ENCODE results near the gene ERCC5. TPM values are rescaled to one million over a fixed set of nuclear protein-coding genes. Genes with fewer than 3 reads are reported as not detected.

ERCC5 gene
- polyA plus RNA-seq, 6 donors from 2014 or later = 14.3 to 37.4 (median 29.6) TPM

- ATAC-seq (ENCODE audit: low read depth in 2 of 2) (no peak), DNase-seq (no peak)
- Mint-ChIP-seq H3K27ac (peak overlapping the region in 2 of 6 donors; percentile 22 to 79), H3K36me3 (peaks cover 6 to 26% of the 10 kb centered on the region in 2 donors), H3K4me1 (peaks cover 33 to 38% (median 34%) of the 10 kb centered on the region in 3 donors), H3K27me3 (no peaks in the 10 kb centered on the region), H3K9me3 (no peaks in the 10 kb centered on the region), H3K4me3 (no peak overlapping the region)
Observed at GRCh38 chr13:102852556-102852955, 6.7 kb downstream of the ERCC5 start.

DNA sequence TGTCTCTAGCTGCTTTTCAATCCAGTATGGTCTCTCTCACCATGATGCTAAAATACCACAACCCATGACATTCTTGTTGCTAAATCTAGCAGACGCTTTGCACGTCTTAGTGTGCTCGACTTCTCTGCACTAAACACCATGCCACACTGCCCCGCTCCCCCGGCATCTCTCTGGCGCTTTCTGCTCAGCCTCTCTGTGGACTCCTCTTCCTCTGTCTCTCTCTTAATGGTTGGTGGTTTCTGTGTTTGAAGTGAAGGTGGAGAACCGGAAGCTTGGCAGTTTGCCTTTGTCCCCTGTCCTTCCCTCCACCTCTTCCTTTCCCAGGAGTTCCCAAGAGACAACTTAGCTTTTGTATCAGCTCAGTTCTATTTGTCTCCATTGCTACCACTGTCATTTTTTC is 8.8 kb downstream of the ERCC5 start:
- Mint-ChIP-seq H3K9me3 (no peaks in the 10 kb centered on the region), H3K27ac (peak overlapping the region in 5 of 6 donors; percentile 29 to 90 (median 79)), H3K27me3 (no peaks in the 10 kb centered on the region), H3K4me3 (no peak overlapping the region), H3K36me3 (peaks cover 19 to 28% of the 10 kb centered on the region in 2 donors), H3K4me1 (peaks cover 24 to 25% (median 25%) of the 10 kb centered on the region in 3 donors)
- no peak for DNase-seq
- ATAC-seq (ENCODE audit: low read depth in 2 of 2) = no peak

GRCh38 chr13:102856557-102856956 is 10.7 kb downstream of the ERCC5 start:
- Mint-ChIP-seq H3K27ac (peak overlapping the region in 1 of 6 donors; percentile 88), H3K4me3 (no peak overlapping the region), H3K4me1 (peaks cover 13 to 16% (median 13%) of the 10 kb centered on the region in 3 donors), H3K27me3 (no peaks in the 10 kb centered on the region), H3K9me3 (no peaks in the 10 kb centered on the region), H3K36me3 (peaks cover 26 to 33% of the 10 kb centered on the region in 2 donors)
- ATAC-seq (ENCODE audit: low read depth in 2 of 2) (no peak), DNase-seq (no peak)

DNA sequence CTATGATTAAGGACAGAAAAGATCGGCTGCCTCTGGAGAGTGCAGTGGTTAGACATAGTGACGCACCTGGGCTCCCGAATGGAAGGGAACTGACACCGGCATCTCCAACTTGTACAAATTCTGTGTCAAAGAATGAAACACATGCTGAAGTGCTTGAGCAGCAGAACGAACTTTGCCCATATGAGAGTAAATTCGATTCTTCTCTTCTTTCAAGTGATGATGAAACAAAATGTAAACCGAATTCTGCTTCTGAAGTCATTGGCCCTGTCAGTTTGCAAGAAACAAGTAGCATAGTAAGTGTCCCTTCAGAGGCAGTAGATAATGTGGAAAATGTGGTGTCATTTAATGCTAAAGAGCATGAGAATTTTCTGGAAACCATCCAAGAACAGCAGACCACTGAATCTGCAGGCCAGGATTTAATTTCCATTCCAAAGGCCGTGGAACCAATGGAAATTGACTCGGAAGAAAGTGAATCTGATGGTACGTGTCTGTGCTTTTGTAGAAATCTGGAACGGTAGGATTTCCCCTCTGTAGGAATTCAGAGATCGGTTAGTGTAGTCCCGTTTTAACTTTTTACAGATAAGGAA is 16.9 kb downstream of the ERCC5 start:
- H3K27ac Mint-ChIP-seq = peak overlapping the region in 2 of 6 donors; percentile 45 to 53
- no peak overlapping the region for H3K4me3 Mint-ChIP-seq
- ATAC-seq (ENCODE audit: low read depth in 2 of 2) (no peak), DNase-seq (no peak)
- peaks cover 11 to 20% (median 17%) of the 10 kb centered on the region in 3 donors for H3K4me1 Mint-ChIP-seq
- H3K9me3 Mint-ChIP-seq = no peaks in the 10 kb centered on the region
- peaks cover 44 to 56% of the 10 kb centered on the region in 2 donors for H3K36me3 Mint-ChIP-seq
- H3K27me3 Mint-ChIP-seq = no peaks in the 10 kb centered on the region

DNA sequence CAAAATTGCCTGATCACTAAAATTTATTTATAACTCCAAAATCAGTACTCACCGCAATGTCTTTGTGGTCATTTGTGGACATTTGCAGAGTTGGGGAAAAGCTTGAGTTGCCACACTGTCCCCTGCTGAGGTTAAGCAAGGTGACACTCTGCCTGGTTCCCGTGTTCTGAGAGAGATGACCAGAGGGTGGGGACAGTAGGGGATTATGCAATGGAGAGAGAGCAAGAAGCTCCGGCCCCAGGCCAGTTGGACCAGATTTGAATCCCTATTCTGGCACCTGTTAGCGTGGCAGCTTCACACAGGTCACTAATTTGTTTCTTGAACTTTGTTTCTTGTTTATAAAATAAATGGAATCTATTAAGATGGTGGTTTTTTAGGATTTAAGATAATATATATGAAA is 17.8 kb downstream of the ERCC5 start:
- Mint-ChIP-seq H3K27ac (peak overlapping the region in 1 of 6 donors; percentile 64), H3K9me3 (no peaks in the 10 kb centered on the region), H3K4me1 (peaks cover 11 to 20% (median 17%) of the 10 kb centered on the region in 3 donors), H3K4me3 (no peak overlapping the region), H3K27me3 (no peaks in the 10 kb centered on the region), H3K36me3 (peaks cover 45 to 54% of the 10 kb centered on the region in 2 donors)
- DNase-seq (no peak), ATAC-seq (ENCODE audit: low read depth in 2 of 2) (no peak)

GRCh38 chr13:102868366-102868936 is 22.6 kb downstream of the ERCC5 start:
- H3K36me3 Mint-ChIP-seq = peaks cover 35 to 36% of the 10 kb centered on the region in 2 donors
- DNase-seq (no peak), ATAC-seq (ENCODE audit: low read depth in 2 of 2) (no peak)
- no peaks in the 10 kb centered on the region for H3K9me3 Mint-ChIP-seq
- H3K4me3 Mint-ChIP-seq = no peak overlapping the region
- no peak overlapping the region for H3K27ac Mint-ChIP-seq
- peaks cover 18 to 27% (median 18%) of the 10 kb centered on the region in 3 donors for H3K4me1 Mint-ChIP-seq
- no peaks in the 10 kb centered on the region for H3K27me3 Mint-ChIP-seq

DNA sequence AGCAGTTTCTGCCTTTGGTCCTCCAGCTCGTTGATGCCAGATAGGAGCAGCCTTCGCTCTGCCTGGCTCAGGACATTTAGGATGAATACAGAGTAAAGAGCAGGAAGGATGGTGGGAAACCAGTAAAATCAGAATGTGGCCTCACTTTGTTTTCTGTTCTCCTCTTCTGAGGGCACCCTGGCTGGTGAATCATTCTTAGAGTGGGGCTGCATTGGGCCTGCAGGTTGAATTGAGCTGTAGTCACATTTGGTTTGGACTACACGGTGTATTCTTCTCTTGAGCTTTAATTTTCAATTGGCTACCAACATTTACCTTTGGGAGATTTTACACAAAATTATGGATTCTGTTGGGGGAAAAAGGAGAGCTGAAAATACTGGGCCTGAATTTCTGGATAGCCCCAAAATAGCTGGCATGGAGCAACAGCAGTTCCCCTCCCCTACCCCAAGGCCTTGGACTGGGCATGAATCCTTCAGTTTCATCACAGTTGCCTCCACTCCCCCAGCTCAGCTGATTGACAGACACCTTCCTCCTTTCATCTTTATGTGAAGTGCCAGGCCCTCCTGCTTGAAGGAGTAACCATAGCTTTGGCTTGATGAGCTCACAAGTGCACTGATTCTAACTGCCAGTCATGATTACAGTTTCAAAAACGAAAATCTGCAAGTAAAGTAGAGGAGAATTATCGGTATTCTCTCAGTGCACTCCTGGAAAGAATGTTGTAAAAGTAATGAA is 24.3 kb downstream of the ERCC5 start:
- no peak for ATAC-seq (ENCODE audit: low read depth in 2 of 2)

GRCh38 chr13:102870677-102871415 is 25.0 kb downstream of the ERCC5 start:
- H3K27ac Mint-ChIP-seq = peak overlapping the region in 3 of 6 donors; percentile 59 to 92 (median 61)
- DNase-seq (peak; percentile 27), ATAC-seq (ENCODE audit: low read depth in 2 of 2) (peak; percentile 52 to 72)
- H3K4me3 Mint-ChIP-seq = no peak overlapping the region
- peaks cover 7 to 9% (median 7%) of the 10 kb centered on the region in 3 donors for H3K4me1 Mint-ChIP-seq
- peaks cover 31 to 34% of the 10 kb centered on the region in 2 donors for H3K36me3 Mint-ChIP-seq
- H3K27me3 Mint-ChIP-seq = no peaks in the 10 kb centered on the region
- H3K9me3 Mint-ChIP-seq = no peaks in the 10 kb centered on the region

More for the DNA sequence above, 24.3 kb downstream of the ERCC5 start:
- Mint-ChIP-seq H3K27me3 (no peaks in the 10 kb centered on the region), H3K4me3 (peak overlapping the region in 1 of 8 donors; percentile 10), H3K9me3 (no peaks in the 10 kb centered on the region), H3K4me1 (peaks cover 7 to 16% (median 11%) of the 10 kb centered on the region in 3 donors), H3K27ac (peak overlapping the region in 5 of 6 donors; percentile 20 to 92 (median 59)), H3K36me3 (peaks cover 31 to 34% of the 10 kb centered on the region in 2 donors)
- no peak for DNase-seq

GRCh38 chr13:102872131-102872530 is 26.3 kb downstream of the ERCC5 start:
- Mint-ChIP-seq H3K27me3 (no peaks in the 10 kb centered on the region), H3K27ac (peak overlapping the region in 2 of 6 donors; percentile 19 to 37), H3K4me3 (no peak overlapping the region), H3K9me3 (no peaks in the 10 kb centered on the region), H3K4me1 (peaks cover 7 to 9% (median 7%) of the 10 kb centered on the region in 3 donors), H3K36me3 (peaks cover 31 to 34% of the 10 kb centered on the region in 2 donors)
- ATAC-seq (ENCODE audit: low read depth in 2 of 2) (no peak), DNase-seq (no peak)

DNA sequence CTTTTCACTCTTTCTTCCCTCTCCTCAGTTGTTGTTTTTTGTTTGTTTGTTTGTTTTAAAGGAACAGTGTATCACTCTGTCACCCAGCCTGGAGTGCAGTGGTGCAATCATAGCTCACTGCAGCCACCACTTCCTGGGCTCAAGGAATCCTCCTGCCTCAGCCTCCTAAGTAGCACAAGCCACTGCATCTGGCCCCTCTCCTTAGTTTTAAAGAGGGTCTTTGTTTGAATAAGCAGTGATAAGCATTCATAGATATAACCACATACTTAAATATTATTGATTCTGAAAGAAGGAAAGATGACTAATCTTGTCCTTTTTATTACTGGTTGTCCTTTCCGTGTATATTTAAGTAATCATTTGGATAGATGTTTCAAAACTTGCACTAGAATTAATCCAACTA is 26.7 kb downstream of the ERCC5 start:
- no peak overlapping the region for H3K4me3 Mint-ChIP-seq
- DNase-seq = no peak
- peaks cover 6 to 9% (median 7%) of the 10 kb centered on the region in 3 donors for H3K4me1 Mint-ChIP-seq
- ATAC-seq (ENCODE audit: low read depth in 2 of 2) = no peak
- peak overlapping the region in 3 of 6 donors; percentile 18 to 87 (median 37) for H3K27ac Mint-ChIP-seq
- peaks cover 27 to 30% of the 10 kb centered on the region in 2 donors for H3K36me3 Mint-ChIP-seq
- no peaks in the 10 kb centered on the region for H3K27me3 Mint-ChIP-seq
- no peaks in the 10 kb centered on the region for H3K9me3 Mint-ChIP-seq

DNA sequence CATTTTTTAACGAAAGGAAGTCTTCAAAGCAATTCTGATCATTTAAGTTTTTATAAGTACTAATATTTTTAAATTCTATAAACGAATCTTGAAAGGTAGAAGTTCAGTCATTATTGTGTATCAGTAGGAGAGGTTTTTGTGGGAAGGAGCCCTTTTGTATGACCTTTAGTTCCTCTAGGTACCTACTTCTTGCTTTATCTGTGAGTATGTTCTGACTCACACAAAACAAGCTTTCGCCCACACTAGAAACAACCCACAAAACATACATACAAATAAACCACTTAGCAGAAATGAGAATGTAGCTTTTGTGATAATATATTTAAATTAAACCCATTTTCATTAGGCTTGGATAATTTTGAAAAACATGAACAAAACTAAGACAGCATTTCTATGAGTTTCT is 27.8 kb downstream of the ERCC5 start:
- H3K4me1 Mint-ChIP-seq = peaks cover 5 to 9% (median 7%) of the 10 kb centered on the region in 3 donors
- ATAC-seq (ENCODE audit: low read depth in 2 of 2) = no peak
- H3K9me3 Mint-ChIP-seq = no peaks in the 10 kb centered on the region
- H3K4me3 Mint-ChIP-seq = no peak overlapping the region
- no peak overlapping the region for H3K27ac Mint-ChIP-seq
- H3K27me3 Mint-ChIP-seq = no peaks in the 10 kb centered on the region
- DNase-seq = no peak
- H3K36me3 Mint-ChIP-seq = peaks cover 24 to 28% of the 10 kb centered on the region in 2 donors

DNA sequence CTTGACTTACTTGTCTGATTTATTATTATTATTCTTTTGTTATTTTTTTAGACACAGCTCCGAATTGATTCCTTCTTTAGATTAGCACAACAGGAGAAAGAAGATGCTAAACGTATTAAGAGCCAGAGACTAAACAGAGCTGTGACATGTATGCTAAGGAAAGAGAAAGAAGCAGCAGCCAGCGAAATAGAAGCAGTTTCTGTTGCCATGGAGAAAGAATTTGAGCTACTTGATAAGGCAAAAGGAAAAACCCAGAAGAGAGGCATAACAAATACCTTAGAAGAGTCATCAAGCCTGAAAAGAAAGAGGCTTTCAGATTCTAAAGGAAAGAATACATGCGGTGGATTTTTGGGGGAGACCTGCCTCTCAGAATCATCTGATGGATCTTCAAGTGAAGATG is 29.4 kb downstream of the ERCC5 start:
- no peak overlapping the region for H3K4me3 Mint-ChIP-seq
- H3K27ac Mint-ChIP-seq = peak overlapping the region in 3 of 6 donors; percentile 4 to 73 (median 29)
- no peaks in the 10 kb centered on the region for H3K9me3 Mint-ChIP-seq
- DNase-seq = no peak
- peaks cover 23 to 24% of the 10 kb centered on the region in 2 donors for H3K36me3 Mint-ChIP-seq
- peaks cover 4 to 8% (median 5%) of the 10 kb centered on the region in 3 donors for H3K4me1 Mint-ChIP-seq
- no peaks in the 10 kb centered on the region for H3K27me3 Mint-ChIP-seq
- no peak for ATAC-seq (ENCODE audit: low read depth in 2 of 2)

DNA sequence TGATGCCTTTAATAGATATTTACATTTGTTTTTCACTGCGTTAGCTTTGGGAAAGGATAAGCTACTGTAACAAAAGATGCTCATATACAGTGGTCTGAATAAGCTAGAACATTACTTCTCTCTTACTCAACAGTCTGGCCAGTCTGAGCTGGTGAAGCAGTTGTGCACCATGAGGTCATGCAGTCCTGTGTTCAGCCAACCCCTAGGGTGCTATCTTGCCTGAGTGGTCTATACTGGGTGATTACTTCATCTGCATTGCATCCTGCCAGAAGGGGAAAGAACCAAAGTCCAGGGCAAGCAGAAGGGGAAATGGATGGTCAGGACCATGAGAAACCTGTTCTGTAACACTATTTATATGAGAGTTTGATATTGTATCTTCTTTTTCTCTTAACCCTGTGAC is 31.5 kb downstream of the ERCC5 start:
- H3K4me3 Mint-ChIP-seq = no peak overlapping the region
- H3K9me3 Mint-ChIP-seq = no peaks in the 10 kb centered on the region
- no peak overlapping the region for H3K27ac Mint-ChIP-seq
- DNase-seq (no peak), ATAC-seq (ENCODE audit: low read depth in 2 of 2) (no peak)
- no peaks in the 10 kb centered on the region for H3K4me1 Mint-ChIP-seq
- H3K27me3 Mint-ChIP-seq = no peaks in the 10 kb centered on the region
- H3K36me3 Mint-ChIP-seq = peaks cover 20 to 25% of the 10 kb centered on the region in 2 donors
